Body of pancreas (tissue), 4 donors: ENCODE measurements around the gene CDC42BPA. TPM values are rescaled to one million over a fixed set of nuclear protein-coding genes. Genes with fewer than 3 reads are reported as not detected.

Source experiments
- ATAC-seq: fragments of 150-250 bp; one replicate; pipeline ENCODE4 v1.9.1; 2016
- DNase-seq, 4 donors: peaks; one replicate each; pipeline ENCODE4 v3.0.0-alpha.2; 2019
- H3K27ac ChIP-seq, 4 donors: fragments of 200-600 bp; sonication (generic); 1 replicate in 3 of 4; 2 replicates in 1 of 4; pipeline versions ENCODE4 v1.5.1 to v1.6.1; 2016 to 2019; ENCODE audit warnings: mild to moderate bottlenecking in 1 of 4, mixed read lengths in 1 of 4, moderate library complexity in 1 of 4
- H3K27me3 ChIP-seq, 2 donors: fragments of 200-600 bp; sonication (generic); one replicate each; pipeline ENCODE4 v1.6.0; 2016; ENCODE audit warnings: mild to moderate bottlenecking in 1 of 2
- H3K36me3 ChIP-seq, 2 donors: fragments of 200-600 bp; sonication (generic); replicated peaks in 1 of 2; 2 replicates each; pipeline ENCODE4 v1.5.1; 2016; ENCODE audit warnings: low read depth in 2 of 2; ENCODE audit not compliant: insufficient read depth in 1 of 2
- H3K4me1 ChIP-seq: fragments of 200-600 bp; sonication (generic); one replicate; pipeline ENCODE4 v1.6.0; 2016
- H3K4me3 ChIP-seq, 2 donors: fragments of 200-600 bp; sonication (generic); 1 replicate in 1 of 2; 2 replicates in 1 of 2; pipeline ENCODE4 v1.5.1; 2016 to 2019
- H3K9me3 ChIP-seq, 3 donors: fragments of 200-600 bp; sonication (generic); 1 replicate in 2 of 3; 2 replicates in 1 of 3; pipeline ENCODE4 v1.5.1; 2016
- POLR2A ChIP-seq, 3 donors: fragments of 450-650 bp; IDR thresholded peaks; one replicate each; pipeline ENCODE4 v1.6.1; 2016; ENCODE audit warnings: antibody characterized with exemption in 3 of 3, mild to moderate bottlenecking in 2 of 3
- WGBS, 2 donors: methylation state at CpG; one replicate each; pipeline ENCODE4 v1.1.5; 2017; 5-methylcytosine and 5-hydroxymethylcytosine counted together
- intact Hi-C: fragments of 100-400 bp; cut with DNase I; formaldehyde crosslinking; loops from one replicate; pipeline ENCODE4 v1.15.1; 2023
- total RNA-seq, 2 donors: library from RNA; depleted of rRNA; stranded (reverse); fragments of >200 nt; gene quantifications; one replicate each; pipeline ENCODE4 v1.1.0, GENCODE V29; 2016
- TF ChIP-seq, protein P1 (sequence below), 7 experiments: fragments of 450-650 bp in 4 of 7; fragments of 200-600 bp in 3 of 7; sonication (generic) in 3 of 7; IDR thresholded peaks; one replicate each; pipeline ENCODE4 v1.5.1; 2016 to 2019; ENCODE audit warnings: antibody characterized with exemption in 7 of 7

Gene CDC42BPA
- total RNA-seq, 2 donors from 2014 or later: 35.9 to 37.6 TPM

DNA sequence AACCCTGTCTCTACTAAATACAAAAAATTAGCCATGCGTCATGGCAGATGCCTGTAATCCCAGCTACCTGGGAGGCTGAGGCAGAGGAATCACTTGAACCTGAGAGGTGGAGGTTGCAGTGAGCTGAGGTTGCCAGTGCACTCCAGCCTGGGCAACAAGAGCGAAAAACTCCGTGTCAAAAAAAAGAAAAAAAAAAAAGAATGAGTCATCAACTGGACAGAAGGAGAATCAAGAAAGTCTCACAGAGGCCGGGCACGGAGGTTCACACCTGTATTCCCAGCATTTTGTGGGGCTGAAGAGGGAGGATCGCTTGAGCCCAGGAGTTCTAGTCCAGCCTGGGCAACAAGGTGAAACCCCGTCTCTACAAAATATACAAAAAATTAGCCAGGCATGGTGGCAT, 45.5 kb upstream of the CDC42BPA start:
- intact Hi-C loops: no loop called here
- ATAC-seq (no peak), DNase-seq (no peak)
- Histone ChIP-seq H3K27ac (no peak overlapping the region), H3K36me3 (no peaks in the 10 kb centered on the region), H3K27me3 (no peaks in the 10 kb centered on the region), H3K4me3 (no peak overlapping the region), H3K9me3 (no peaks in the 10 kb centered on the region), H3K4me1 (no peaks in the 10 kb centered on the region)
- no peak for TF ChIP-seq POLR2A (IDR thresholded peaks at IDR 0.05)
- TF ChIP-seq, protein P1, sequence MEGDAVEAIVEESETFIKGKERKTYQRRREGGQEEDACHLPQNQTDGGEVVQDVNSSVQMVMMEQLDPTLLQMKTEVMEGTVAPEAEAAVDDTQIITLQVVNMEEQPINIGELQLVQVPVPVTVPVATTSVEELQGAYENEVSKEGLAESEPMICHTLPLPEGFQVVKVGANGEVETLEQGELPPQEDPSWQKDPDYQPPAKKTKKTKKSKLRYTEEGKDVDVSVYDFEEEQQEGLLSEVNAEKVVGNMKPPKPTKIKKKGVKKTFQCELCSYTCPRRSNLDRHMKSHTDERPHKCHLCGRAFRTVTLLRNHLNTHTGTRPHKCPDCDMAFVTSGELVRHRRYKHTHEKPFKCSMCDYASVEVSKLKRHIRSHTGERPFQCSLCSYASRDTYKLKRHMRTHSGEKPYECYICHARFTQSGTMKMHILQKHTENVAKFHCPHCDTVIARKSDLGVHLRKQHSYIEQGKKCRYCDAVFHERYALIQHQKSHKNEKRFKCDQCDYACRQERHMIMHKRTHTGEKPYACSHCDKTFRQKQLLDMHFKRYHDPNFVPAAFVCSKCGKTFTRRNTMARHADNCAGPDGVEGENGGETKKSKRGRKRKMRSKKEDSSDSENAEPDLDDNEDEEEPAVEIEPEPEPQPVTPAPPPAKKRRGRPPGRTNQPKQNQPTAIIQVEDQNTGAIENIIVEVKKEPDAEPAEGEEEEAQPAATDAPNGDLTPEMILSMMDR (IDR thresholded peaks at IDR 0.05): no peak
- WGBS, 2 donors: 93 to 94% methylated on average over 7 of the region's 7 CpGs

DNA sequence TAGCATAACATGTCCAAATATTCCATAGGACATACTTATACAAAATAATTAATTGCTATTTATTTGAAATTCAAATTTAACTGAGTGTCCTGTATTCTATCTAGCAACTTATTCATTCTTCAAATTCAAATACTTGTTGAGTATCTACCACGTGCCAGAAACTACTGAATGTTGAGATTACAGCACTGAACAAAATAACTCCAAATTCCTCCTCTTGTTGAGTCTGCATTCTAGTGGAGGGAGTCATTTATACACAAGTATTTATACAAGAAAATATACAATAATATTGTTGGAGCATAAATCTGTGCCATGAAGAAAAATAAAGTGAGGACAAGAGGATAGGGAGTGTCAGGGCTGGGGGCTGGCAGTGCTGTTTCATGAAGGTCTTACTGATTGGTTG, 43.7 kb upstream of the CDC42BPA start:
- WGBS, 2 donors: 46 to 62% methylated on average over 1 of the region's 1 CpG
- Histone ChIP-seq H3K4me1 (peaks cover 5% of the 10 kb centered on the region), H3K36me3 (no peaks in the 10 kb centered on the region), H3K27ac (no peak overlapping the region), H3K9me3 (no peaks in the 10 kb centered on the region), H3K4me3 (no peak overlapping the region), H3K27me3 (no peaks in the 10 kb centered on the region)
- DNase-seq (no peak), ATAC-seq (no peak)
- intact Hi-C loops: no loop called here
- TF ChIP-seq, protein P1 (IDR thresholded peaks at IDR 0.05): no peak

DNA sequence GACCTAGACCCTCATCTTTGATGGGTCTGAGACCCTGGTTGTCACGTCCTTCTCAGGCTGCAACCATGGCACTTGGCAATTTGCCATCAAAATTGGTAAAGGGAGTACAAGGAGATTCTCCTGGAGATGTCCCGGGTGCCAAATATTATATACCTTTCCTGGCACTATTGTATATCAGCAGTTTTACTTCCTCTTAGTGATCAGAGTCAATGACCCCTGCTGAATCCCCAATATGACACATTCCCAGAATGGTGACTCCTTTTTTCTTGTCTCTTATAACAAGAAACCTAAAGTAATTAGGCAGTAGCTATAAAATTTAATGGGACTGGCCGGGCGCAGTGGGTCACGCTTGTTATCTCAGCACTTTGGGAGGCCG, 39.6 kb upstream of the CDC42BPA start:
- Histone ChIP-seq H3K4me3 (no peak overlapping the region), H3K27ac (peak overlapping the region in 2 of 4 donors; percentile 4 to 68), H3K27me3 (no peaks in the 10 kb centered on the region), H3K36me3 (no peaks in the 10 kb centered on the region), H3K9me3 (no peaks in the 10 kb centered on the region), H3K4me1 (peaks cover 11% of the 10 kb centered on the region)
- intact Hi-C loops: no loop called here
- ATAC-seq (no peak), DNase-seq (no peak)
- no peak for TF ChIP-seq POLR2A (IDR thresholded peaks at IDR 0.05)
- TF ChIP-seq, protein P1 (IDR thresholded peaks at IDR 0.05): no peak
- 90 to 98% methylated on average over 6 of the region's 6 CpGs for WGBS, 2 donors

DNA sequence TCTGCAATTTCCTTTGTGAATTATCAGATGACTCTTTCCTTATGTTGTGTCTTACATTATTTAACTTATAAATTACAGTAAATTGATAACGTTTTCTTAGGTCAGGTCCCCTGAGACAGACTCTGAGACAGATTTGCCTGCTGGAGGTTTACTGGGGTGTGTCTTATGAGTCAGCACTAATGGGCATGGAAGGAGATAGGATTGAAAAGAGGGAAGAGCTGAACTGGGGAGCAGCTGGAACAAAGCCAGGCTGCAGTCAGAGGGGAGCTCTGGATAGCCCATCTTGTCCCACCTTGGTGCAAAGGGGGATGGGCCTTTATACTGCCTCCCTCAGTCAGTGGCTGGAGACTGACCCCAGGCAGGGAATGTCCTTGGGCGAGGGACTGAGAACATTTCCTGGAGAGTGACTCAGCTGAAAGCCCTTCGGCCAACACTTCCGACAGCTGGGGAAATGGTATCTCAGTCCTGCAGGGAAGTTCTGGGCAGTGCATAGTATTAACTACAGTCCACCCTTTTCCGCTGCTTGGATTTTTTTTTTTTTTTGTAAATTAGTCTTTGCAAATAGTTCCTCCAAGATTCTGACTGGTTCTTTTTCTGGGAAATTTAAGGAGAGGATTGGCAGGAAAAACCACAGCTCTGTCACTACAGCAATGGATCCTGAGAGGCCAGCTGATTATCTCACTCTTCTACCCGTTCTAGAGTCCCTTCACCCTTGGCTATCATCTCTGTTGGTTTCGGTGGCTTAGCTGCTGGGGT, 39.1 kb upstream of the CDC42BPA start:
- DNase-seq: peak; percentile 48 to 74 (median 58)
- intact Hi-C loops: no loop called here
- Histone ChIP-seq H3K36me3 (no peaks in the 10 kb centered on the region), H3K4me3 (no peak overlapping the region), H3K27me3 (no peaks in the 10 kb centered on the region), H3K4me1 (peaks cover 11% of the 10 kb centered on the region), H3K9me3 (no peaks in the 10 kb centered on the region), H3K27ac (peak overlapping the region in 3 of 4 donors; percentile 27 to 68 (median 40))
- ATAC-seq: peak; percentile 81
- no peak for TF ChIP-seq POLR2A (IDR thresholded peaks at IDR 0.05)
- TF ChIP-seq, protein P1 (IDR thresholded peaks at IDR 0.05): no peak
- 41 to 55% methylated on average over 7 of the region's 7 CpGs for WGBS, 2 donors

DNA sequence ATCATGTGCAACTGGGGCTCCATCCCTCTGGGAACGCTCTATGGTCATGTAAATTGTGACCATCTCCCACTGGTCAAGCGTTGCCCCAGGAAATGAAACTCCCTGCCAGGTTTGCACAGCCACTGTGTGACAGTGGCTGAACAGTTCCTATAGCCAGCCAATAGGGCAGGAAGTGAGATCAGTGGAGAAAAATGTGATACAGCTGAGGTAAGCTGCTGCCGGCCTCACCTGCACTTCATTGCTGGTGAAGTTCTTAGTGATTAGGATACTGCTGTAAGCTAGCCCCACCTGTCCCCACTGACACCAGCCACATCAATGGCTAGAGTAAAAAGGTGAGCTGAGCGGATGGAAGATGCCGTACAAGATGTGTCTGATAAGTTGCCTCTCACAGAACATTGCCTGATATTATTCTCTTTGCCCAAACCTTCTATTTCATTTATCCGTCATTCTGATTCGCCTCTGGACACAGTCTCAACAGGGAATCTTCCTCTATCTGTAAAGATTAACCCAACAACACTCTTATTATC, 38.4 kb upstream of the CDC42BPA start:
- peak overlapping the region in 3 of 4 donors; percentile 27 to 68 (median 40) for H3K27ac ChIP-seq

More for the DNA sequence above, 38.4 kb upstream of the CDC42BPA start:
- DNase-seq (peak in 3 of 4 donors; percentile 21 to 38 (median 28)), ATAC-seq (peak; percentile 78)
- no peaks in the 10 kb centered on the region for H3K36me3 ChIP-seq
- 72 to 80% methylated on average over 7 of the region's 7 CpGs for WGBS, 2 donors
- no peaks in the 10 kb centered on the region for H3K27me3 ChIP-seq
- H3K4me1 ChIP-seq: peaks cover 13% of the 10 kb centered on the region
- H3K4me3 ChIP-seq: no peak overlapping the region
- no peaks in the 10 kb centered on the region for H3K9me3 ChIP-seq
- TF ChIP-seq, protein P1 (IDR thresholded peaks at IDR 0.05): peak in 1 of 7 experiments; percentile 6
- TF ChIP-seq POLR2A (IDR thresholded peaks at IDR 0.05): peak in 1 of 3 donors; percentile 52
- intact Hi-C loops: no loop called here
